Measurements from ENCODE around the gene BCL7B. TPM values are rescaled to one million over a fixed set of nuclear protein-coding genes. Genes with fewer than 3 reads are reported as not detected.

BCL7B gene
- total and polyA plus RNA-seq, 2 of the 4 experiments (the other 2 are of a cell fraction): 7.2 to 51.3 TPM

- peaks cover 18 to 36% of the 10 kb centered on the region in 2 experiments for H3K79me1 ChIP-seq (ENCODE audit: low read depth in 1 of 2, low read length in 2 of 2)
- H2AFZ ChIP-seq (replicated peaks; ENCODE audit: low read length, poor library complexity): no peak overlapping the region
- intact Hi-C loops (cut with micrococcal nuclease) (no loop called here), in situ Hi-C loops (cut with MboI; ENCODE audit: low sequenced_read_pairs) (no loop called here), dilution Hi-C loops (cut with HindIII; ENCODE audit: low sequenced_read_pairs, unreplicated experiment) (no loop called here)
- no peak overlapping the region for H2BK120ac ChIP-seq (ENCODE audit: low read depth, low read length)
- H3K4me2 ChIP-seq (ENCODE audit: low read depth, low read length): no peak overlapping the region
- no TSS peak for BruUV-seq (replicated peaks)
- H3K36me3 ChIP-seq (ENCODE audit: control insufficient read depth, insufficient read depth, low read length): peaks cover 48% of the 10 kb centered on the region
- no peak for TF ChIP-seq CTCF (conservative IDR thresholded peaks at IDR 0.05; ENCODE audit: low read depth, low read length)
- no peak for TF ChIP-seq CEBPB (IDR thresholded peaks at IDR 0.05; ENCODE audit: low read depth, low read length)
- TF ChIP-seq MAZ (IDR thresholded peaks at IDR 0.05; ENCODE audit: borderline replicate concordance, low read depth, low read length): no peak
- no peak for TF ChIP-seq SMC3 (IDR thresholded peaks at IDR 0.05; ENCODE audit: low read depth, low read length)
- no peak for TF ChIP-seq MXI1 (IDR thresholded peaks at IDR 0.05; ENCODE audit: borderline replicate concordance, low read depth, low read length)
- no peak for TF ChIP-seq NFE2L2 (IDR thresholded peaks at IDR 0.05; ENCODE audit: low read depth, low read length)
- TF ChIP-seq ELK1 (IDR thresholded peaks at IDR 0.05; ENCODE audit: borderline replicate concordance, low read depth, low read length): no peak
- no peak overlapping the region for H3K56ac ChIP-seq (ENCODE audit: extremely low read depth, insufficient read depth, low read length)
- no peak overlapping the region for H2BK5ac ChIP-seq (ENCODE audit: low read depth, low read length, poor library complexity, severe bottlenecking)
- H3K4me1 ChIP-seq (ENCODE audit: control insufficient read depth, insufficient read depth, low read length): no peaks in the 10 kb centered on the region
- no peak overlapping the region for H2BK15ac ChIP-seq (ENCODE audit: low read depth, low read length)
- ChIA-PET CTCF (no interaction called here), POLR2A (ENCODE audit: unreplicated experiment) (no interaction called here)
- H3K4ac ChIP-seq (ENCODE audit: low read depth, low read length): no peak overlapping the region
- H2AK9ac ChIP-seq (replicated peaks; ENCODE audit: low read depth, low read length, poor library complexity): no peak overlapping the region
- no peak for ATAC-seq (ENCODE audit: low read depth)
- H3K27me3 ChIP-seq (ENCODE audit: control insufficient read depth, insufficient read depth, low read length): no peaks in the 10 kb centered on the region
- H4K91ac ChIP-seq (ENCODE audit: insufficient read depth, low read depth, low read length): no peak overlapping the region
- H3K9ac ChIP-seq (ENCODE audit: low read depth, low read length): no peak overlapping the region
- H3K9me1 ChIP-seq (ENCODE audit: insufficient read depth, low read length): peaks cover 3% of the 10 kb centered on the region; the same call in 1 of the 2 replicates
- DNase-seq: no peak
- H3K18ac ChIP-seq (ENCODE audit: low read depth, low read length): no peak overlapping the region
- H3K9me3 ChIP-seq (ENCODE audit: control insufficient read depth, insufficient read depth, low read length): no peaks in the 10 kb centered on the region
- no peak overlapping the region for H3K27ac ChIP-seq (ENCODE audit: insufficient read depth, low read length)
- no peak overlapping the region for H2BK20ac ChIP-seq (ENCODE audit: low read depth, low read length)
- H4K20me1 ChIP-seq (ENCODE audit: insufficient read depth, low read length): peaks cover 15% of the 10 kb centered on the region
- no peak overlapping the region for H2AK5ac ChIP-seq (ENCODE audit: low read depth, low read length)
- no peak overlapping the region for H3K4me3 ChIP-seq (ENCODE audit: insufficient read depth, low read depth, low read length)
- no peak overlapping the region for H4K8ac ChIP-seq (ENCODE audit: low read depth in 2 of 2, low read length in 2 of 2)
- no peak overlapping the region for H3K23ac ChIP-seq (ENCODE audit: low read depth, low read length)
- H3K14ac ChIP-seq (replicated peaks; ENCODE audit: low read depth, low read length): no peak overlapping the region
- H4K5ac ChIP-seq (ENCODE audit: low read depth, low read length): no peak overlapping the region
Observed at GRCh38 chr7:73489976-73490375, 67.5 kb downstream of the BCL7B start.
